GM21381 (cell line): ENCODE measurements around the gene PAK4.

Experiments
- ATAC-seq: cut with Tn5 transposase; IDR thresholded peaks from one replicate; pipeline ENCODE4 v1.9.1; 2021; ENCODE audit warnings: mild to moderate bottlenecking, moderate library complexity; ENCODE audit not compliant: unreplicated experiment

The PAK4 gene

GRCh38 chr19:39145180-39145953, 19.8 kb downstream of the PAK4 start:
- no peak for ATAC-seq

DNA sequence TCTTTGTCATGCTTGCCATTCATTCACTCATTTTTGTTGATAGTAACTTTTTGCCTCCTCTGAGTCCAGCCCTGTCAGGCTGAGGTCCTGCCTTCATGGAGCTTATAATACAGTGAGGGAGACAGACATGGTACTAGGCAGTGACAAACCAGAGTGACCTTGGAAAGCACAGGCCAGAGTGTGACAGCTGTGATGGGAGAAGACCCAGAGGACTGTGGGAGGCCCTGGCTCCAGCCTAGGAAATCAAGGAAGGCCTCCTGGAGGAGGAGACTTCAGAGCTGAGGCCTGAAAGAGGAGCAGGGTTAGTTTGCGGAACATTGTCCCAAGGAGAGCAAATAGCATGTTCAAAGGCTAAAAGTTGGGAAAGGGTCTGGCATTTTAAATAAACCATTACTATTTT, 20.5 kb downstream of the PAK4 start:
- no peak for ATAC-seq

DNA sequence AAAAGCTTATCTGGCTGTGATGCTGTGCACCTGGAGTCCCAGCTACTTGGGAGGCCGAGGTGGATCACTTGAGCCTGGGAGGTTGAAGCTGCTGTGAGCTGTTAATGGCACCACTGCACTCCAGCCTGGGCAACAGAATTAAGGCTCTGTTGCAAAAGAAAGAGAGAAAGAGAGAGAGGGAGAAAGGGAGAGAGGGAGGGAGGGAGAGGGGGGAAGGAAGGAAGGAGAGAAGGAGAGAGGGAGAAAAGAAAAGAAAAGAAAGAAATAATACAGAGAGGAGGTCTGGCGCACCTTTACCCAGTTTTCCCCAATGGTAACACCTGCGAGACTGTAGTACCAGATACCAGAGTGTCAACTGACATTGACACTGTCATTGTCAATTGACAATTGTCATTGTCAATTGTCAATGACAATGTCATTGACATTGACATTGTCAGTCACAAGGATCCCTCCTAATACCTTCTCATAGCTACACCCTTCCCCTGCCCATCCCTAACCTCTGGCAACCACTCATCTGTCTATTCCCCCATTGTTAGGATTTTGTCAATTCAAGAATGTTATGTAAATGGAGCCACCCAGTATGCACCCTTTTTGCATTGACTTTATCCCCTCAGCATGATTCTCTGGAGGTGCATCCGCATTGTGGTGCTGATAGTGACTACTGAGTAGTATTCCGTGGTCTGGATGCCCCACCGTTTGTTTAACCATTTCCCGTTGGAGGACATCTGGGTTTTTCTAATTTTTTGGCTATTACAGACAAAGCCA, 21.3 kb downstream of the PAK4 start:
- no peak for ATAC-seq

- ATAC-seq = no peak
These were observed 21.9 kb downstream of the PAK4 start for GRCh38 chr19:39147480-39147879.

GRCh38 chr19:39148939-39149529, 23.4 kb downstream of the PAK4 start:
- no peak for ATAC-seq

DNA sequence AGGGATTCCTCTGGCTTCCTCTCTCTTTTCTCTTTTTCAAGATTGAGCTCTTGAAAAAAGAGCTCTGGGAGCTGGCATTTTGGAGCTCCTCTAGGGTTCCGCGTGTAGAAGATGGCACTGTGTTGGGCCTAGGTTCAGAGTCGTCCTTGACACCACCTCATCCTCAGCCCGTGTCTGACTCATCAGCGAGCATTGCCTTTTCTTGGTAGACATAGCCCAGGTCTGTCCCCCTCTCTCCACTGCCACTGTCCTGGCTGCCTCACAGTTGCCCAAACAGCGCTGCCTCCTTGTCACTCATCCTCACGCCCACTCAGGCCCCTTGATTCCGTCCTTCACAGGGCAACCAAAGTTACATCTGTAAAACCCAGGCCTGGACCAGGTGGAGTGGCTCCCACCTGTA, 24.6 kb downstream of the PAK4 start:
- ATAC-seq = no peak

DNA sequence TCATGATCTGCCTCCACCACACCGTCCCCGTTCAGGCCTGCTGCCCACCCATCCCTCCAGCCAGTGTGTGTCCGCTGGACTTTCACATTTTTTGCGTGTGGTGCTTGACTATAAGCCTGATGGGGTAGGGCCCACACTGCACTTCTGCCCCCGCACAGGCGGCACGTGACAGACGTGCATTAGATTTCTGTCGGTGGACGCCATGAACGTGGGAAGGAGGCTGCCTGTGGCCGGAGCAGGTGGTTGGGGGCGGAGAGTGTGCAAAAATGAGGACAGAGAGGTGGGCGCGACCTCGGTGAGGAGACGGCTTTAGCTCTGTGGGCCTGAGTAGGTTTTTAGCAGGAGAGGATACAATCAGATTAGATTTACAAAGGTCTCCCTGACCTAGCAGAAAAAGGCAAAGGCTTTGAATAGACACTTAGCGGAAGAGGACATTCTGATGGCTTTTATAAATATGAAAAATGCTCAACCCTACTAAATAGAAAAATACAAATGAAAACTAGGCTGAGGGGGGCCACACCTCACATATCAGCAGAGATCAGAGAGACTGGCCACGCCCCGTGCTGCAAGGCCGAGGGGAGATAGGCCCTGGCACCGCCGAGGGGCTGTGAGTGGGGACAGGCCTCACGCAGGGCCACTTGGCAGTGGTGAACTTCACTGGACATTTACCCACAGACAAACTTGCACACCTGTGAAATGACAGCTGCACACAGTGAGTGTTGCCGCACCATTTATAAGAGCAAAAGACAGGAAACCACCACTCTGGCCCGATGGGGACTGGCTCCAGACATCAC, 25.4 kb downstream of the PAK4 start:
- no peak for ATAC-seq

DNA sequence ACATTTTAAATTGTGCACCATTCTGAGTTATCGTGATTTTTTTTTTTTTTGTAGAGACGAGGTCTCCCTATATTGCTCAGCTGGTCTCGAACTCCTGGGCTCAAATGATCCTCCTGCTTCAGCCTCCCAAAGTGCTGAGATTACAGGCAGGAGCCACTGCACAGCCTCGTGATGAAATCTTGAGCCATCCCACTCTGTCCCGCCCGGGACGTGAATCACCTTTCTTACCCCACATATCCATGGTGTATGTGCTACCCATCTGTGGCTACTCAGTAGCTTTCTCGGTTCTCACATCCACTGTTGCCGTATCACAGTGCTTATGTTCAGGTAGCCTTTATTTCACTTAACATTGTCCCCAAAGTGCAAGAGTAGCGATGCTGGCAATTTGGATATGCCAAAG, 26.5 kb downstream of the PAK4 start:
- no peak for ATAC-seq

GRCh38 chr19:39154100-39154628, 28.6 kb downstream of the PAK4 start:
- ATAC-seq = no peak

- ATAC-seq = no peak
These were observed 29.1 kb downstream of the PAK4 start for GRCh38 chr19:39154629-39155100.

- no peak for ATAC-seq
These were observed 29.6 kb downstream of the PAK4 start for GRCh38 chr19:39155114-39155700.

DNA sequence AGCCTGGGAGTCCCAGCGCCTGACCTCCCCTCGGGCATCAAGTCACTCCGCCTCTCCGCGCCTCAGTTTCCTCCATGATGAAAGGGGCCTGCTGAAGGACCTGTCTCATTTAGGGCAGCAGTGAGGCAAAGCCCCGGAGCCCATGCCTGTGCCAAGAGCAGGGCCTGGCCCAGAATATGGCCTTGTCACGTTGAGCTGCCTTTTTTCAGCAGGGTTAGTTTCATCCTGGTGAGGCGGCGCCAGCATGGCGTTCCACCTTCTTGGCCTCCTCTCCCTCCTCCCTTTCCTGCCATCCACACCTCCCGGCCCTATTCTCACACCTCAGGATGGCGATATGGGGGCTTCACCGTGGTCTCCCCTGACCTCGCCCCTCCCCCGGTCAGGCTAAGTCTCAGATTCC, 30.2 kb downstream of the PAK4 start:
- ATAC-seq = no peak

- no peak for ATAC-seq
These were observed 31.0 kb downstream of the PAK4 start for GRCh38 chr19:39156326-39157230.

- ATAC-seq = no peak
These were observed 31.9 kb downstream of the PAK4 start for GRCh38 chr19:39157275-39157996.

DNA sequence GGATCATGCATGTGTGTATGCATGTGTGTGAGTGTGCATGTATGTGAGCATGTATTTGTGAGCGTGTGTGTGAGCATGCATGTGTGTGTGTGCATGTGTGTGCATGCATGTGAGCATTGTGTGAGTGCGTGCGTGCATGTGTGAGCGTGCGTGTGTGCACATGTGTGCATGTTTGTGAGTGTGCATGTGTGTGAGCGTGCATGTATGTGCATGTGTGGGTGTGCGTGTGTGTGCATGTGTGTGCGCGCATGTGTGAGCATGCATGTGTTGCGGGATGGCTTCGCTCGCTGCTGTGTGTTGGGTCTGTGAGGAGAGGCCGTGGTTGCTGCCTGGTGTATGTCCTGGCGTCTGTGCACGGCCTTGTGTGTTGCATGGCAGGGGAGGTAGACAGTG, 32.4 kb downstream of the PAK4 start:
- no peak for ATAC-seq

GRCh38 chr19:39158646-39159260, 33.2 kb downstream of the PAK4 start:
- ATAC-seq = no peak

DNA sequence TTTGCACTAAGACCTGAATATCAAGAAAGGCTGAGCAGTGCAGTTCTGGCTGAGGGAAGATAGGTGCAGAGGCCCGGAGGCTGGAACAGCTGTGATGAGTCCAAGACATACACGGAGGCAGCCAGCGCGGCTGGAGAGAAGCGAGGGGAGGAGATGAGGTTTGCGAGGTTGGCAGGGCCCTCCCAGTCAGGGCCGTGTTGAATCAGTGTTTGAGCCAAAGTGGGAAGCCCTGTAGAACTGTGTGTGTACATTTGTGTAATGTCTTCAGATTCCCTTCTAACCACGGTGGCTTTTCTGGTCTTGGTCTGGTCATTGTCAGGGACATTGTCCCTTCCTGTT, 34.9 kb downstream of the PAK4 start:
- ATAC-seq = no peak

DNA sequence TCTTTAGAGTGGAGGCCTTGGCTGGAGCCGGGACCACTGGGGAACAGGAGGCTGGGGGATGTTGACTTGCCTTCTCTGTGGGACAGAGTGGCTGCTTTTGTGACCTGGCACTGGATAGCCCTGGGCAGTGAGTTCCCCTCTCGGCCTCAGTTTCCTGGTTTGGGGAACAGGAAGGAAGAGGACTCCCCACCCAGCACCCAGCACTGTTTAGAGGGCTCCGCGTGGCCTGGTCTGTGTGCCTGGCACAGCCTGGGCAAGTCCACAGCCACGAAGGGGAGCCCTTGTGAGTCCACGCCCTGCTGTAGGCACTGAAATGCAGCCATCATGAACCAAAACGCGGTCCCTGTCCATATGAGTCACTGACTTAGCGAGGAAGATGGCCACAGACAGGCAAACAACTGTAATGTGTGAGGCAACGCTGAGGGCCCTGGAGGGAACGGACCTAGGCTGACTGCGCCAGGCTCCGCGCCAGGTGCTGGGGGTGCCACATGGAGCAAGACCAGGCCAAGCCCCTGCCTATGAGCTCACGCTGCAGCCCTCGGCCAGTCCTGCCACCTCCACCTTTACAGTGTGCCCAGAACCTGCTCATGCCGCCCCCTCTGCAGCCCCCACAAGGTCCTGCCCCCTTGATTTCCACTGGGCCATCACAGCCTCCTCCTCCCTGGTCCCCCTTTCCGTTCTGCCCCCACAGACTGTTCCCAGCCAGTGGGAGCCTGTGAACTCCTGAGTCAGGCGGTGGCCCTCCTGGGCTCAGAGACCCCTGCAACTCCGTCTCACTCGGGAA, 35.5 kb downstream of the PAK4 start:
- no peak for ATAC-seq
